SU-DHL-6 (cell line): ENCODE measurements around the gene GARS1.

Source experiments
- H2AFZ ChIP-seq: fragments of 200-600 bp; sonication (generic); 2 replicates; pipeline ENCODE4 v1.6.1; 2014; ENCODE audit warnings: low read depth, mild to moderate bottlenecking, moderate library complexity, mixed read lengths, antibody characterized with exemption, low read length; ENCODE audit not compliant: severe bottlenecking
- H3F3A ChIP-seq: fragments of 200-600 bp; shearing (Covaris generic); 2 replicates; pipeline ENCODE4 v1.6.0; 2016; ENCODE audit warnings: antibody characterized with exemption, mild to moderate bottlenecking; ENCODE audit not compliant: insufficient read depth
- H3K27ac ChIP-seq: fragments of 200-600 bp; sonication (generic); 2 replicates; pipeline ENCODE4 v1.5.1; 2016; ENCODE audit warnings: low read depth, mild to moderate bottlenecking, low read length, moderate library complexity, mixed read lengths
- H3K27me3 ChIP-seq: fragments of 200-600 bp; sonication (generic), shearing (Covaris generic); 2 replicates; pipeline ENCODE4 v1.6.0; 2014; ENCODE audit warnings: mild to moderate bottlenecking, low read length
- H3K36me3 ChIP-seq: fragments of 200-600 bp; sonication (generic); 2 replicates; pipeline ENCODE4 v1.6.1; 2014; ENCODE audit warnings: mild to moderate bottlenecking, low read length, mixed read lengths
- H3K4me2 ChIP-seq: fragments of 300-600, 200-600 bp; shearing (Covaris generic), sonication (generic); 2 replicates; pipeline ENCODE4 v1.6.0; 2014; ENCODE audit warnings: low read length, low read depth, mild to moderate bottlenecking; ENCODE audit not compliant: poor library complexity, severe bottlenecking
- H3K4me3 ChIP-seq: fragments of 200-600 bp; sonication (generic); 2 replicates; pipeline ENCODE4 v1.5.1; 2014; ENCODE audit warnings: antibody characterized with exemption, low read length, mild to moderate bottlenecking, mixed read lengths; ENCODE audit not compliant: insufficient read depth, poor library complexity, severe bottlenecking
- H3K79me2 ChIP-seq: fragments of 200-600 bp; sonication (generic); 2 replicates; pipeline ENCODE4 v1.6.1; 2014; ENCODE audit warnings: mild to moderate bottlenecking, low read length, moderate library complexity; ENCODE audit not compliant: insufficient read depth
- H3K9ac ChIP-seq: fragments of 200-600 bp; sonication (generic); 2 replicates; pipeline ENCODE4 v1.7.0; 2014; ENCODE audit warnings: mild to moderate bottlenecking, low read length
- H3K9me2 ChIP-seq: fragments of 200-600 bp; sonication (generic); replicated peaks from 2 replicates; pipeline ENCODE4 v1.6.1; 2014; ENCODE audit warnings: low read length; ENCODE audit not compliant: insufficient read depth
- H3K9me3 ChIP-seq: fragments of 200-600 bp; sonication (generic); 2 replicates; pipeline ENCODE4 v1.6.1; 2014; ENCODE audit warnings: low read length, mixed read lengths; ENCODE audit not compliant: insufficient read depth
- H4K20me1 ChIP-seq: fragments of 200-600 bp; sonication (generic); 2 replicates; pipeline ENCODE4 v1.6.1; 2014; ENCODE audit warnings: low read depth, mild to moderate bottlenecking, antibody characterized with exemption, low read length, moderate library complexity, mixed read lengths
- EZH2phosphoT487 ChIP-seq: fragments of 200-600 bp; sonication (generic), shearing (Covaris generic); conservative IDR thresholded peaks from 2 replicates; pipeline ENCODE4 v1.6.1; 2018; ENCODE audit warnings: mild to moderate bottlenecking, antibody characterized with exemption, low read length, moderate library complexity, mixed read lengths
- TF ChIP-seq, protein P1 (sequence below): fragments of 200-600 bp; sonication (generic); IDR thresholded peaks from one replicate; pipeline ENCODE4 v1.5.1; 2017; ENCODE audit warnings: antibody characterized with exemption, mild to moderate bottlenecking, low read length, moderate library complexity; ENCODE audit not compliant: insufficient read depth, poor library complexity, severe bottlenecking

GARS1 gene

GRCh38 chr7:30572212-30572841, 22.4 kb upstream of the GARS1 start:
- Histone ChIP-seq H3K9ac (no peak overlapping the region), H3K4me3 (no peak overlapping the region), H2AFZ (no peak overlapping the region), H3K27me3 (no peaks in the 10 kb centered on the region), H3K27ac (no peak overlapping the region), H3K9me3 (peaks cover 26% of the 10 kb centered on the region; the same call in 1 of the 2 replicates), H3K9me2 (no peaks in the 10 kb centered on the region), H3K4me2 (no peak overlapping the region), H3F3A (no peaks in the 10 kb centered on the region), H4K20me1 (no peaks in the 10 kb centered on the region), H3K79me2 (no peaks in the 10 kb centered on the region), H3K36me3 (peaks cover 42% of the 10 kb centered on the region)
- TF ChIP-seq, protein P1, sequence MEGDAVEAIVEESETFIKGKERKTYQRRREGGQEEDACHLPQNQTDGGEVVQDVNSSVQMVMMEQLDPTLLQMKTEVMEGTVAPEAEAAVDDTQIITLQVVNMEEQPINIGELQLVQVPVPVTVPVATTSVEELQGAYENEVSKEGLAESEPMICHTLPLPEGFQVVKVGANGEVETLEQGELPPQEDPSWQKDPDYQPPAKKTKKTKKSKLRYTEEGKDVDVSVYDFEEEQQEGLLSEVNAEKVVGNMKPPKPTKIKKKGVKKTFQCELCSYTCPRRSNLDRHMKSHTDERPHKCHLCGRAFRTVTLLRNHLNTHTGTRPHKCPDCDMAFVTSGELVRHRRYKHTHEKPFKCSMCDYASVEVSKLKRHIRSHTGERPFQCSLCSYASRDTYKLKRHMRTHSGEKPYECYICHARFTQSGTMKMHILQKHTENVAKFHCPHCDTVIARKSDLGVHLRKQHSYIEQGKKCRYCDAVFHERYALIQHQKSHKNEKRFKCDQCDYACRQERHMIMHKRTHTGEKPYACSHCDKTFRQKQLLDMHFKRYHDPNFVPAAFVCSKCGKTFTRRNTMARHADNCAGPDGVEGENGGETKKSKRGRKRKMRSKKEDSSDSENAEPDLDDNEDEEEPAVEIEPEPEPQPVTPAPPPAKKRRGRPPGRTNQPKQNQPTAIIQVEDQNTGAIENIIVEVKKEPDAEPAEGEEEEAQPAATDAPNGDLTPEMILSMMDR, result no peak
- no peak for TF ChIP-seq EZH2phosphoT487

- no peak overlapping the region for H3K9ac ChIP-seq
- no peak overlapping the region for H2AFZ ChIP-seq
- no peak overlapping the region for H3K4me2 ChIP-seq
- peaks cover 55% of the 10 kb centered on the region for H3K36me3 ChIP-seq
- TF ChIP-seq EZH2phosphoT487, result no peak
- TF ChIP-seq, protein P1, result no peak
- H3K9me3 ChIP-seq, result peaks cover 31% of the 10 kb centered on the region; the same call in 1 of the 2 replicates
- H3K79me2 ChIP-seq, result no peaks in the 10 kb centered on the region
- H3K4me3 ChIP-seq, result no peak overlapping the region
- H3F3A ChIP-seq, result no peaks in the 10 kb centered on the region
- H3K27me3 ChIP-seq, result no peaks in the 10 kb centered on the region
- no peaks in the 10 kb centered on the region for H4K20me1 ChIP-seq
- H3K27ac ChIP-seq, result no peak overlapping the region
- no peaks in the 10 kb centered on the region for H3K9me2 ChIP-seq
These were observed 18.8 kb upstream of the GARS1 start for GRCh38 chr7:30575910-30576309.

DNA sequence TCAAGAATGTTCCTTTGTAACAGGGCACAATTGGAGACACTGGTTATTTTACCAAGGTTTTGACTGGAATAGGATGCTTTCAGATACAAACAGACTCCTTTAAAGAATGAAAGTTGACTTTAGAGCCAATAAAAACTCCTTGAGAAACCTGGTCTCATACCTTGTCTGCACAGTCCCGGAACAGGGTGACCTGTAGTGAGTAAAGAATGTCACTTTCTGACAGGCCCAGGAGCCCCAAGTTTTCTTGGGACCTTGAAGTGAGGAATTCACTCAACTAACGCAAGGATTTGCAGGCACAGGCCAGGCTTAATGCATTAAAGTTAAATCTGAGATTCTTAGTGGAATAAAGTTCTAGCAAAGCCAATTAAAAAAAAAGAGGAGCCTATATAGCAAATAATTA, 11.5 kb upstream of the GARS1 start:
- H3K79me2 ChIP-seq, result no peaks in the 10 kb centered on the region
- TF ChIP-seq, protein P1, result no peak
- peaks cover 38% of the 10 kb centered on the region for H3K36me3 ChIP-seq

More for the DNA sequence above, 11.5 kb upstream of the GARS1 start:
- Histone ChIP-seq H3F3A (no peaks in the 10 kb centered on the region), H3K27me3 (no peaks in the 10 kb centered on the region), H2AFZ (no peak overlapping the region), H3K4me2 (no peak overlapping the region), H3K4me3 (no peak overlapping the region), H3K9ac (no peak overlapping the region), H4K20me1 (no peaks in the 10 kb centered on the region), H3K27ac (no peak overlapping the region), H3K9me2 (no peaks in the 10 kb centered on the region), H3K9me3 (peaks cover 10% of the 10 kb centered on the region; the same call in 1 of the 2 replicates)
